ENCODE measurements around the gene HMOX1. TPM values are rescaled to one million over a fixed set of nuclear protein-coding genes. Genes with fewer than 3 reads are reported as not detected.

Gene HMOX1
- total RNA-seq, 1 experiment from 2014 or later, result 12.1 TPM

- TF ChIP-seq ERG (CRISPR knock-in tag; IDR thresholded peaks at IDR 0.05) (no peak), TCF7 (CRISPR knock-in tag; IDR thresholded peaks at IDR 0.05; ENCODE audit: low read depth) (no peak), GTF2I (CRISPR knock-in tag; conservative IDR thresholded peaks at IDR 0.05) (no peak), JAZF1 (CRISPR knock-in tag; IDR thresholded peaks at IDR 0.05) (no peak), CTCF (IDR thresholded peaks at IDR 0.05) (no peak), NFYB (CRISPR knock-in tag; conservative IDR thresholded peaks at IDR 0.05; ENCODE audit: low read depth) (no peak), HMGXB4 (CRISPR knock-in tag; IDR thresholded peaks at IDR 0.05) (no peak), ZNF423 (CRISPR knock-in tag; IDR thresholded peaks at IDR 0.05) (no peak), TEAD1 (CRISPR knock-in tag; IDR thresholded peaks at IDR 0.05) (no peak)
Observed at GRCh38 chr22:35390933-35391332, 10.0 kb downstream of the HMOX1 start (continued).

- Mint-ChIP-seq H3K4me1 (peaks cover 11% of the 10 kb centered on the region), H3K9me3 (no peaks in the 10 kb centered on the region), H3K27ac (no peak overlapping the region), H3K27me3 (ENCODE audit: low read depth) (no peaks in the 10 kb centered on the region), H3K4me3 (no peak overlapping the region), H3K36me3 (peaks cover 10% of the 10 kb centered on the region)
- no peak for TF ChIP-seq ZNF121 (CRISPR knock-in tag; IDR thresholded peaks at IDR 0.05)
- no peak for TF ChIP-seq KAT7 (CRISPR knock-in tag; IDR thresholded peaks at IDR 0.05; ENCODE audit: borderline replicate concordance)
- no peak for TF ChIP-seq FOXP1 (CRISPR knock-in tag; IDR thresholded peaks at IDR 0.05; ENCODE audit: borderline replicate concordance)
- no peak for TF ChIP-seq GTF2I (CRISPR knock-in tag; conservative IDR thresholded peaks at IDR 0.05)
- TF ChIP-seq FOXK1 (CRISPR knock-in tag; IDR thresholded peaks at IDR 0.05), result no peak
- no peak for TF ChIP-seq ZSCAN18 (CRISPR knock-in tag; IDR thresholded peaks at IDR 0.05)
- no peak for TF ChIP-seq PRDM15 (CRISPR knock-in tag; IDR thresholded peaks at IDR 0.05)
- no peak for TF ChIP-seq HMGA2 (CRISPR knock-in tag; IDR thresholded peaks at IDR 0.05)
- TF ChIP-seq MYBL2 (CRISPR knock-in tag; IDR thresholded peaks at IDR 0.05), result no peak
- TF ChIP-seq JUN (CRISPR knock-in tag; IDR thresholded peaks at IDR 0.05), result no peak
- TF ChIP-seq CBFB (CRISPR knock-in tag; IDR thresholded peaks at IDR 0.05; ENCODE audit: low read depth), result no peak
- TF ChIP-seq ATF2 (CRISPR knock-in tag; IDR thresholded peaks at IDR 0.05; ENCODE audit: borderline replicate concordance, low read depth), result no peak
- no peak for TF ChIP-seq ATF3 (CRISPR knock-in tag; conservative IDR thresholded peaks at IDR 0.05)
- no peak for TF ChIP-seq ZNF263 (CRISPR knock-in tag; IDR thresholded peaks at IDR 0.05; ENCODE audit: low read depth)
- no peak for TF ChIP-seq EMX1 (CRISPR knock-in tag; IDR thresholded peaks at IDR 0.05)
- no peak for TF ChIP-seq NFYB (CRISPR knock-in tag; conservative IDR thresholded peaks at IDR 0.05; ENCODE audit: low read depth)
- no peak for ATAC-seq
- POLR2A ChIA-PET, result interaction anchor here (0.6 kb wide), 1 partner anchor 8 kb away, joined by 3 read pairs; no protein-coding TSS in a partner anchor
- CTCF ChIA-PET, result interaction anchor here (0.7 kb wide), 1 partner anchor 194 kb away, joined by 3 read pairs; no protein-coding TSS in a partner anchor
- no peak for DNase-seq (ENCODE audit: low spot score)
Observed at GRCh38 chr22:35392357-35392756, 11.5 kb downstream of the HMOX1 start.

Measured in WTC11 (cell line).